Liver (tissue), 9 donors: ENCODE results near the gene MRPL50. TPM values are rescaled to one million over a fixed set of nuclear protein-coding genes. Genes with fewer than 3 reads are reported as not detected.

Experiments used
- DNase-seq: peaks from one replicate; pipeline ENCODE4 v3.0.0-alpha.2; 2017; ENCODE audit warnings: low spot score
- H3K27ac ChIP-seq, 2 donors: one replicate each; pipeline ENCODE4 v1.7.0; 2013; ENCODE audit warnings: inconsistent platforms in 2 of 2, low read length in 2 of 2, control low read depth in 1 of 2, low read depth in 1 of 2, mild to moderate bottlenecking in 1 of 2
- H3K27me3 ChIP-seq, 4 donors: one replicate each; pipeline versions ENCODE4 v1.6.1 to v1.7.0; 2013; ENCODE audit warnings: low read length in 3 of 4, inconsistent platforms in 1 of 4, mild to moderate bottlenecking in 1 of 4, moderate library complexity in 1 of 4; ENCODE audit not compliant: control insufficient read depth in 4 of 4, insufficient read depth in 4 of 4
- H3K36me3 ChIP-seq, 4 donors: one replicate each; pipeline versions ENCODE4 v1.6.1 to v1.7.0; 2013; ENCODE audit warnings: low read length in 3 of 4, mild to moderate bottlenecking in 3 of 4, low read depth in 1 of 4, moderate library complexity in 1 of 4; ENCODE audit not compliant: control insufficient read depth in 4 of 4, insufficient read depth in 3 of 4
- H3K4me1 ChIP-seq, 4 donors: one replicate each; pipeline versions ENCODE4 v1.6.1 to v1.7.0; 2013; ENCODE audit warnings: low read length in 3 of 4, mild to moderate bottlenecking in 3 of 4, moderate library complexity in 1 of 4; ENCODE audit not compliant: control insufficient read depth in 4 of 4, insufficient read depth in 4 of 4
- H3K4me3 ChIP-seq, 3 donors: one replicate each; pipeline versions ENCODE4 v1.6.1 to v1.7.0; 2013; ENCODE audit warnings: low read length in 3 of 3, control low read depth in 1 of 3, low read depth in 1 of 3, mild to moderate bottlenecking in 1 of 3
- H3K9ac ChIP-seq, 2 donors: one replicate each; pipeline ENCODE4 v1.7.0; 2013; ENCODE audit warnings: low read length in 2 of 2, mild to moderate bottlenecking in 2 of 2, moderate library complexity in 2 of 2, control low read depth in 1 of 2, low read depth in 1 of 2
- H3K9me3 ChIP-seq, 4 donors: one replicate each; pipeline versions ENCODE4 v1.6.1 to v1.7.0; 2013; ENCODE audit warnings: low read length in 3 of 4; ENCODE audit not compliant: control insufficient read depth in 4 of 4
- CTCF ChIP-seq: fragments of 150-350 bp; IDR thresholded peaks from 2 replicates; pipeline ENCODE4 v1.5.1; 2017; ENCODE audit warnings: improper control_type of control experiment, low read depth, low read length; ENCODE audit not compliant: missing input control
- EGR1 ChIP-seq, 2 donors: IDR thresholded peaks; 2 replicates each; pipeline ENCODE4 v1.6.1; 2016 to 2018; ENCODE audit warnings: antibody characterized with exemption in 2 of 2, low read depth in 2 of 2
- FOXA1 ChIP-seq: IDR thresholded peaks from 2 replicates; pipeline ENCODE4 v1.6.1; 2016; ENCODE audit warnings: antibody characterized with exemption
- FOXA2 ChIP-seq: IDR thresholded peaks from 2 replicates; pipeline ENCODE4 v1.6.1; 2016; ENCODE audit warnings: antibody characterized with exemption
- GABPA ChIP-seq, 2 donors: IDR thresholded peaks in 1 of 2; conservative IDR thresholded peaks in 1 of 2; 2 replicates each; pipeline ENCODE4 v1.6.1; 2016; ENCODE audit warnings: antibody characterized with exemption in 2 of 2, mild to moderate bottlenecking in 1 of 2, moderate library complexity in 1 of 2
- HNF4A ChIP-seq, 2 donors: conservative IDR thresholded peaks; 2 replicates each; pipeline ENCODE4 v1.6.1; 2016; ENCODE audit warnings: antibody characterized with exemption in 2 of 2, mild to moderate bottlenecking in 2 of 2
- HNF4G ChIP-seq: IDR thresholded peaks from 2 replicates; pipeline ENCODE4 v1.6.1; 2016; ENCODE audit warnings: antibody characterized with exemption
- JUND ChIP-seq, 2 donors: IDR thresholded peaks; 2 replicates each; pipeline ENCODE4 v1.6.1; 2016; ENCODE audit warnings: antibody characterized with exemption in 2 of 2
- MAX ChIP-seq: IDR thresholded peaks from 2 replicates; pipeline ENCODE4 v1.6.1; 2016; ENCODE audit warnings: antibody characterized with exemption
- NR2F2 ChIP-seq: IDR thresholded peaks from 2 replicates; pipeline ENCODE4 v1.6.1; 2016; ENCODE audit warnings: antibody characterized with exemption
- RAD21 ChIP-seq, 2 donors: IDR thresholded peaks; 2 replicates each; pipeline ENCODE4 v1.6.1; 2016; ENCODE audit warnings: antibody characterized with exemption in 2 of 2, mild to moderate bottlenecking in 2 of 2
- REST ChIP-seq: IDR thresholded peaks from 2 replicates; pipeline ENCODE4 v1.6.1; 2016; ENCODE audit warnings: antibody characterized with exemption, mild to moderate bottlenecking
- RXRA ChIP-seq, 2 donors: IDR thresholded peaks; 2 replicates each; pipeline ENCODE4 v1.6.1; 2017 to 2018; ENCODE audit warnings: antibody characterized with exemption in 2 of 2, mild to moderate bottlenecking in 1 of 2
- SP1 ChIP-seq: IDR thresholded peaks from 2 replicates; pipeline ENCODE4 v1.6.1; 2018; ENCODE audit warnings: antibody characterized with exemption, mild to moderate bottlenecking
- TAF1 ChIP-seq: conservative IDR thresholded peaks from 2 replicates; pipeline ENCODE4 v1.6.1; 2016; ENCODE audit warnings: antibody characterized with exemption, mild to moderate bottlenecking
- YY1 ChIP-seq: IDR thresholded peaks from 2 replicates; pipeline ENCODE4 v1.6.1; 2016; ENCODE audit warnings: antibody characterized with exemption, mild to moderate bottlenecking
- WGBS: extraction: QIAGEN DNeasy Blood & Tissue Kit; methylation state at CpG from one replicate; pipeline ENCODE4 v1.1.7; 2013; 5-methylcytosine and 5-hydroxymethylcytosine counted together
- polyA plus RNA-seq, 2 donors: library from polyadenylated mRNA; stranded (reverse) in 1 of 2; unstranded in 1 of 2; fragments of 200-250 nt in 1 of 2; fragments of >200 nt in 1 of 2; fragmentation: Nextera tagmentation in 1 of 2; extraction: Ambion mirVana in 1 of 2; gene quantifications; one replicate each; pipeline versions ENCODE4 v1.2.1 to v1.2.3, GENCODE V29; 2013 to 2015
- total RNA-seq, 2 donors: library from RNA; depleted of rRNA; stranded (reverse); fragments of >200 nt; gene quantifications; one replicate each; pipeline ENCODE4 v1.2.3, GENCODE V29; 2014
- TF ChIP-seq, protein P1 (sequence below): IDR thresholded peaks from 2 replicates; pipeline ENCODE4 v1.6.1; 2016; ENCODE audit warnings: antibody characterized with exemption
- TF ChIP-seq, protein P2 (sequence below): IDR thresholded peaks from 2 replicates; pipeline ENCODE4 v1.6.1; 2016; ENCODE audit warnings: antibody characterized with exemption
- donor health status: healthy.
- donor health status: healthy.
- donor health status: healthy.
- donor health status: healthy.
- donor health status: healthy.

MRPL50 gene
- total and polyA plus RNA-seq, 4 donors = 5.7 to 12.3 (median 10.5) TPM

DNA sequence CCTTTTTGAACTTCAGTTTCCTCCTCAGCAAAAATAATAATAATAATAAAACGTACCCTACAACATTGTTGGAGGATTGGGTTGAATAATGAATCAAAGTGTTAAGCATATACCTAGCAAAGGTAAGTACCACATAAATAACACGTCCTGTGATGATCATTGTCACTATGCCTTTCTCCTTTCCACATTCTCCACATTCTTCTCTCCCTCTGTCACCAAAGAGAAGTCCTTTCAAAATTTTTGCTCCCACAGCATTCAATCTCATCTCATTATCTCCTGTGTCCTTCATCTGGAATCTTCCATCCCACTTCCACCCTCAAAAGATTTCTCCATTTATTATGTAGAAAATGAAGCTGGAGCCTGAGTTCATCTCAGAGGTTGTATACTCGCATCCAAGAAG is 44.3 kb upstream of the MRPL50 start:
- no peak for DNase-seq
- Histone ChIP-seq H3K4me3 (peak overlapping the region in 2 of 3 donors; percentile 11 to 32), H3K9ac (peak overlapping the region; percentile 71 to 87), H3K36me3 (no peaks in the 10 kb centered on the region), H3K4me1 (peaks cover 4 to 52% (median 23%) of the 10 kb centered on the region in 4 donors), H3K27ac (peak overlapping the region; percentile 91 to 94), H3K9me3 (no peaks in the 10 kb centered on the region), H3K27me3 (no peaks in the 10 kb centered on the region)
- no peak for TF ChIP-seq HNF4A (conservative IDR thresholded peaks at IDR 0.05)
- no peak for TF ChIP-seq FOXA1
- no peak for TF ChIP-seq YY1
- TF ChIP-seq, protein P1, sequence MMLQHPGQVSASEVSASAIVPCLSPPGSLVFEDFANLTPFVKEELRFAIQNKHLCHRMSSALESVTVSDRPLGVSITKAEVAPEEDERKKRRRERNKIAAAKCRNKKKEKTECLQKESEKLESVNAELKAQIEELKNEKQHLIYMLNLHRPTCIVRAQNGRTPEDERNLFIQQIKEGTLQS = no peak
- no peak for TF ChIP-seq CTCF
- no peak for TF ChIP-seq SP1
- TF ChIP-seq, protein P2, sequence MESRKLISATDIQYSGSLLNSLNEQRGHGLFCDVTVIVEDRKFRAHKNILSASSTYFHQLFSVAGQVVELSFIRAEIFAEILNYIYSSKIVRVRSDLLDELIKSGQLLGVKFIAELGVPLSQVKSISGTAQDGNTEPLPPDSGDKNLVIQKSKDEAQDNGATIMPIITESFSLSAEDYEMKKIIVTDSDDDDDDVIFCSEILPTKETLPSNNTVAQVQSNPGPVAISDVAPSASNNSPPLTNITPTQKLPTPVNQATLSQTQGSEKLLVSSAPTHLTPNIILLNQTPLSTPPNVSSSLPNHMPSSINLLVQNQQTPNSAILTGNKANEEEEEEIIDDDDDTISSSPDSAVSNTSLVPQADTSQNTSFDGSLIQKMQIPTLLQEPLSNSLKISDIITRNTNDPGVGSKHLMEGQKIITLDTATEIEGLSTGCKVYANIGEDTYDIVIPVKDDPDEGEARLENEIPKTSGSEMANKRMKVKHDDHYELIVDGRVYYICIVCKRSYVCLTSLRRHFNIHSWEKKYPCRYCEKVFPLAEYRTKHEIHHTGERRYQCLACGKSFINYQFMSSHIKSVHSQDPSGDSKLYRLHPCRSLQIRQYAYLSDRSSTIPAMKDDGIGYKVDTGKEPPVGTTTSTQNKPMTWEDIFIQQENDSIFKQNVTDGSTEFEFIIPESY = no peak
- TF ChIP-seq HNF4G = peak; percentile 4
- TF ChIP-seq RXRA (IDR thresholded peaks at IDR 0.05) = no peak
- WGBS = 42% methylated on average over 3 of the region's 3 CpGs

- Histone ChIP-seq H3K27me3 (no peaks in the 10 kb centered on the region), H3K4me3 (peak overlapping the region in 2 of 3 donors; percentile 16 to 50), H3K9me3 (no peaks in the 10 kb centered on the region), H3K36me3 (no peaks in the 10 kb centered on the region), H3K4me1 (peaks cover 4 to 56% (median 23%) of the 10 kb centered on the region in 4 donors), H3K27ac (peak overlapping the region; percentile 91 to 94), H3K9ac (peak overlapping the region; percentile 71 to 87)
- TF ChIP-seq FOXA1 (no peak), TAF1 (peak; percentile 84), MAX (peak; percentile 36), RAD21 (IDR thresholded peaks at IDR 0.05) (no peak), HNF4A (conservative IDR thresholded peaks at IDR 0.05) (peak; percentile 63 to 74), RXRA (IDR thresholded peaks at IDR 0.05) (peak; percentile 48 to 57), YY1 (peak; percentile 37), CTCF (no peak), HNF4G (peak; percentile 13), FOXA2 (no peak), SP1 (peak; percentile 65), REST (peak; percentile 32), EGR1 (IDR thresholded peaks at IDR 0.05; ENCODE audit: low read depth in 2 of 2) (no peak), NR2F2 (no peak), JUND (IDR thresholded peaks at IDR 0.05) (no peak), GABPA (IDR thresholded peaks at IDR 0.05 in 1 of 2, conservative IDR thresholded peaks at IDR 0.05 in 1 of 2) (no peak)
- TF ChIP-seq, protein P2 = no peak
- TF ChIP-seq, protein P1 = no peak
- 40% methylated on average over 3 of the region's 3 CpGs for WGBS
- DNase-seq = no peak
Observed at GRCh38 chr9:101442318-101442717, 43.9 kb upstream of the MRPL50 start.
